OCI-LY1 (cell line): Measurements from ENCODE around the gene DYNC2I2.

Source experiments
- EZH2 ChIP-seq: fragments of 200-600 bp; sonication (generic), shearing (Covaris generic); IDR thresholded peaks from 2 replicates; pipeline ENCODE4 v1.8.0; 2017; ENCODE audit warnings: borderline replicate concordance, mixed run types, mild to moderate bottlenecking, antibody characterized with exemption, low read length, moderate library complexity, mixed read lengths
- TF ChIP-seq, protein P1 (sequence below): fragments of 200-600 bp; sonication (generic), shearing (Covaris generic); IDR thresholded peaks from 2 replicates; pipeline ENCODE4 v1.5.1; 2017; ENCODE audit warnings: mild to moderate bottlenecking, antibody characterized with exemption, low read length, moderate library complexity, mixed read lengths

DNA sequence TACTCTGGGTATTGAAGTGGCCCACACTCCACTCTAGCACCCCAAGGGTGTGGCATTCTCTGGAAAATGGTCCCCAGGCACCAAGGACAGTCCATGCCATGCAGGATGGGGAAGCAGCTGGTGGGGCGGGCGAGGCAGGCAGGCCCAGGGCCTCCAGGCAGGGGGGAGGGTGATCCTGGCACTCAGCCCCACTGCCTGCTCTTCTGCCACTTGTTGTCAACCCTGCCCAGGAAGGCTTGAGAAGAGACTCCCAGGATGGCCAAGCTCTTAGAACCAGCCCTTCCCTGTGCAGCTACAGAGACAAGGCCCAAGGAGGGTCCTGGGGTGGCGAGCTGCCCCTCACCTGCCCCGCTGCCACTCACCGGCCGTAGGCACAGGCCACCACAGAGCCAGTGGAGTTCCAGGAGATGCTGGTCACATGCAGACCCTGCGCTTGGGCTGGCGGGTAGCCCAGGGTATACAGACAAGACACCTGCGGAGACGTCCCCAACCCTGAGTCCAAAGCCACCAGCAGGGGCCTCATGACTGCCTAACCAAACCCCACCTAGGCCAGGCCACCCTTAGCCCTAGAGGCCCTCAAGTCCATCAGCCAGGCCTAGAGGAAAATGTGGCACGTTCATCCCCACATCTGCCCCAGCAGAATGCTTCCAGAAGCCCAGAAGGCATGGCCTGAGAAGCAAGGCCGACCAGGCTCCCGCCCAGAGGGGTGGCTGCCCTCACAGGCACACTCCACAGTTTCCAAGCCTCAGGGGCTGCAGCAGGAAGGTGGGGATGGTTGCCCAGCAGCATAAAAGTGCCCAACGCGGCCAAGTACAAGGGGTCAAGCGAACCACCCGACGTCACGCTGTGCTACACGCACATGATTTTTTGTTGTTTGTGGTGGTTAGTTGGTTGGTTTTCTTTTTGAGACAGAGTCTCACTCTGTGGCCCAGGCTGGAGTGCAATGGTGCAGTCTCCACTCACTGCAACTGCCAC is 19.8 kb downstream of the DYNC2I2 start:
- TF ChIP-seq, protein P1, sequence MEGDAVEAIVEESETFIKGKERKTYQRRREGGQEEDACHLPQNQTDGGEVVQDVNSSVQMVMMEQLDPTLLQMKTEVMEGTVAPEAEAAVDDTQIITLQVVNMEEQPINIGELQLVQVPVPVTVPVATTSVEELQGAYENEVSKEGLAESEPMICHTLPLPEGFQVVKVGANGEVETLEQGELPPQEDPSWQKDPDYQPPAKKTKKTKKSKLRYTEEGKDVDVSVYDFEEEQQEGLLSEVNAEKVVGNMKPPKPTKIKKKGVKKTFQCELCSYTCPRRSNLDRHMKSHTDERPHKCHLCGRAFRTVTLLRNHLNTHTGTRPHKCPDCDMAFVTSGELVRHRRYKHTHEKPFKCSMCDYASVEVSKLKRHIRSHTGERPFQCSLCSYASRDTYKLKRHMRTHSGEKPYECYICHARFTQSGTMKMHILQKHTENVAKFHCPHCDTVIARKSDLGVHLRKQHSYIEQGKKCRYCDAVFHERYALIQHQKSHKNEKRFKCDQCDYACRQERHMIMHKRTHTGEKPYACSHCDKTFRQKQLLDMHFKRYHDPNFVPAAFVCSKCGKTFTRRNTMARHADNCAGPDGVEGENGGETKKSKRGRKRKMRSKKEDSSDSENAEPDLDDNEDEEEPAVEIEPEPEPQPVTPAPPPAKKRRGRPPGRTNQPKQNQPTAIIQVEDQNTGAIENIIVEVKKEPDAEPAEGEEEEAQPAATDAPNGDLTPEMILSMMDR = no peak
- TF ChIP-seq EZH2 = no peak
